ENCODE data around the gene HAGHL.
"Not testable (repeated sequence)": the region's sequence is repeated elsewhere in the genome, so short reads cannot be mapped to it uniquely, and the experiment has no call there.

The HAGHL gene

DNA sequence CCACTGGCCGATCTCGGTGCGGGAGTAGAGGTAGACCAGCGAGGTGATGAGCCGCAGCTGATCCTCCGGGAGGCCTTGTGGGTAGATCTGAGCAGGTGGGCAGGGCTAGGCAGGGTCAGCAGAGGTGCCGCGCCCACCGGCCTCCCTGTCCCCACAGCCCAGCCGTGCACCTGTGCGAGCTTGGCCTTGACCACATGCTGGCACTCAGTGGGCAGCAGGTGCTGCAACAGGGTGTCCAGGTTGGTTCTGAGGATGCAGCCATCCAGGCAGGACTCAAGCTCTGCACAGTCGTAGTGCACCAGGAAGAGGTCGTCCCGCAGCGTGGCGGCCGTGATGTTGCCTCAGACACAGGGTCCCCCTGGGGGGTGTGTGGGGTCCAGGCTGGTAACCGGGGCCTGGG, 46.1 kb downstream of the HAGHL start:
- DNase-seq (ENCODE audit: low read depth): no peak

DNA sequence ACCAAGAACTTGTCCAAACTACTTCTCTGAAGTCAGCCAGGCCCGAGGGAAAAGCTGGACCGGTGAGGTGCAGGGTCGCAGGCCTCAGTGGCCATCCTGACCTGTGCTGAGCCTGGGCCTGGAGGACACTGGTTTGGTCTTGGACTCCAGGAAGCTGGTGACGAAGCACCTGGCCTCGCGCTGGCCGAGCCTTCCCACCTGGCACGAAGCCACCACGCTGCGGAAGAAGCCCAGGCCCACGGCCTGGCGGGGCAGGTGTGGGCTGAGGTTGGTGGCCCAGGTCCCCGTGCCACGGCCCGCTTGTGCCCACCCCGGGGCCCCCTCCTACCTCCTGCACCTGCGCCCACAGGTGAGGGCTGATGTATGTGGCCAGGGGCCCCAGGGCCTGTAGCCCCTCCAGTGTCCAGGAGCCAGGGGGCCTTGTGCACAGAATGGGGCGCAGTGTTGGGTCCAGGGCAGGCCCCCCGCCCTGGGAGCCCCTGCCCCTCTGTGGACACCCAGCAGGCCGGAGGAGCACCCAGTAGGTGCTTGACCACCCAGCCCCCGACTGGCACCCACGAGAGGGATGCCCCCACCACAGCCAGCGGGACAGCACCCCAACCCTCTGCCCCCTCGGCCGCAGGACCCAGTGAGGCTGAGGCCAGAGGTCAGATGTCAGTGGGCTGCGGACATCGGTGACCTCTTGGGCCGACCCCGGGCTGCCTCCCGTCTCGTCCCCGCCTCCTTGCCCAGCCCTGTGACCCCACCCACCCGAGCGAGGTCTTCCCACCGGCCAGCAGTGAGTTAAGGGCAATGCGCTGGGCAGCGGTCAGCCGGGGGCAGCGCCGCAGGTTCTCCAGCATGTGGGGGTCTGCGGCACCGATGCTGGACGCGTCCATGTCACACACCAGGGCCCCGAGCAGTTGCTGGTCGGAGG, 47.4 kb downstream of the HAGHL start:
- no peak for DNase-seq (ENCODE audit: low read depth)

DNA sequence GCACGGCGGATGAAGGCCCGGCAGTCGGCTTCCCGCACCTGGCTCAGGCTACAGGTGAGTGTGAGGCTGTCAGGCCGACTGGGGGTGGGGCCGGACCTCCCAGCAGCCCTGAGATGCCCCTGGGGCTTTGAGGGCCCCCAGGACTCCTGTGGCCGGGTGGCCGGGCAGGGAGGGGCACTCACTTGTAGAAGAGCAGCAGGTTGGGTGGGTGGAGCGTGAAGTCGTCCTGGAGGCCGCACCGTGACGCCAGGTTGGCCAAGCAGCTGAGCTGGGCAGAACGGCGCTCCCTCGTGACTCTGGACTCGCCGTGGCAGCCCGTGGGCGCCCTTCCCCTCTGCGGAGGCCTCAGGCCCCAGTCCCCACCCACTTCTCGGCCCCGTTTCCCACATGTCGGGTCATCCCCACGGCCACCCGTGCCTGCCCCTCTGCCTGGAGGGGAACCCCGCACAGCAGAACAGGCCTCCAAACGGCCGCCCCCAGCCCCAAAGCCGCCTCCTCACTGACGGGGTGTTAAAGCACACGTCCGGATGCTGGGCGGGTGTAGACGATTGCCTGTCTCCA, 48.4 kb downstream of the HAGHL start:
- DNase-seq (ENCODE audit: low read depth): no peak

DNA sequence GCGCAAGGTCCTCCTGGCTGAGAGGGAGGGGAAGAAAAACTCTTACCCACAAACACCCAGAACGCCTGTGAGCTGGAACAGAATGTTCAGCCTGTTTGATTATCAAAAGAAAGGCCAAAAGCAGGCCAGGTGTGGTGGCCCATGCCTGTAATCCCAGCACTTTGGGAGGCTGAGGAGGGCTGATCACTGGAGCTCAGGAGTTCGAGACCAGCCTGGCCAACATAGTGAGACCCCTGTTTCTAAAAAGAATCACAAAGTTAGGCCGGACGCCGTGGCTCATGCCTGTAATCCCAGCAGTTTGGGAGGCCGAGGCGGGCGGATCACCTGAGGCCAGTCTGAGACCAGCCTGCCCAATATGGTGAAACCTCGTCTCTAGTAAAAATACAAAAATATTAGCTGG, 49.4 kb downstream of the HAGHL start:
- not testable (repeated sequence) for DNase-seq (ENCODE audit: low read depth)

DNA sequence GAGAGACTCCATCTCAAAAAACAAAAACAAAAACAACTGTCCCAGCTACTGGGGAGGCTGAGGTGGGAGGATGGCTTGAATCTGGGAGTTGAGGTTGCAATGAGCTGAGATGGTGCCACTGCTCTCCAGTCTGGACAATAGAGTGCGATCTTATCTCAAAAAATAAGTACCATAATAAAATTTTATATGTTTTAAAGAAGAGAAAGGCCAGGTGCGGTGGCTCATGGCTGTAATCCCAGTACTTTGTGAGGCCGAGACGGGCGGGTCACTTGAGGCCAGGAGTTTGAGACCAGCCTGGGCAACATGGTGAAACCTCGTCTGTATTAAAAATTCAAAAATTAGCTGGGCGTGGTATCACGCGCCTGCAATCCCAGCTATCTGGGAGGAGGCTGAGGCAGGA, 49.9 kb downstream of the HAGHL start:
- no peak for DNase-seq (ENCODE audit: low read depth)

DNA sequence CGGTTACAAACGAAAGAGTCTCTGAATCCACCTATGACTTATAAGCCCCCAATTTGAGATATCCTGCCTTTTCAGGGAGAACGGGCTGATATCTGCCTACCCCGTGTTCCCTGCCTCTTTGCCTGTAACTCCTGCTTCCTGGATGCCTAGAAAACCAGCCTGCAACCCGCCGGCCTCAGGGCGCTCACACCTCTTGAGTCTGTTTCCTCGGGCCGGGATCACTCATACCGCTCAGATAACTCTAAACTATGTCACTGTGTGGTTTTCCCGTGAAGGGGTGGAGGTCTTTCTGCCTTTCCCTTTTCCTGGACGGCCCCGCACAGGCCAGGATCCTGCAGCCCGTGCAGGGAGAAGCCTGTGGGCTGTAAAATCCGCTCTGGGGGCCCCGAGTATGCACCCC, 50.9 kb downstream of the HAGHL start:
- DNase-seq (ENCODE audit: low read depth): peak; percentile 53

DNA sequence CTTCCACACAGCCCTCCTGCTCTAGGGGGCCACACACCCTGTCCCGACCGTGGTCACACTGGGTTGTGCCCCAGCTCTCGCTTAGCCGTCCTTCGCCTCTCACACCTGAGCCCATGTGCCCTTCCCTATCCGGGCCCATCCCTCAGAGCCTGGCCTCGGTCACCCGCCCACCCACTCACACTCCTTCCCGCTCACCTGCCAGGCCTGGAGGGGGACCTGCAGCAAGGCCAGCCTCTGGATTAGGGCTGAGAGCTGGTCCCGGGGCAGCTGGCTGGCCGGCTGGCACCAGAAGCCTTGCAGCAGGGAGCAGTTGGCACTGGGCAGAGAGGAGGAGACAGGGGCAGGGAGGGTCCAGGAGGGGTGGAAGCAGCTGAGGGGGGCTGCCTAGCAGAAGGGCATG, 51.5 kb downstream of the HAGHL start:
- no peak for DNase-seq (ENCODE audit: low read depth)

DNA sequence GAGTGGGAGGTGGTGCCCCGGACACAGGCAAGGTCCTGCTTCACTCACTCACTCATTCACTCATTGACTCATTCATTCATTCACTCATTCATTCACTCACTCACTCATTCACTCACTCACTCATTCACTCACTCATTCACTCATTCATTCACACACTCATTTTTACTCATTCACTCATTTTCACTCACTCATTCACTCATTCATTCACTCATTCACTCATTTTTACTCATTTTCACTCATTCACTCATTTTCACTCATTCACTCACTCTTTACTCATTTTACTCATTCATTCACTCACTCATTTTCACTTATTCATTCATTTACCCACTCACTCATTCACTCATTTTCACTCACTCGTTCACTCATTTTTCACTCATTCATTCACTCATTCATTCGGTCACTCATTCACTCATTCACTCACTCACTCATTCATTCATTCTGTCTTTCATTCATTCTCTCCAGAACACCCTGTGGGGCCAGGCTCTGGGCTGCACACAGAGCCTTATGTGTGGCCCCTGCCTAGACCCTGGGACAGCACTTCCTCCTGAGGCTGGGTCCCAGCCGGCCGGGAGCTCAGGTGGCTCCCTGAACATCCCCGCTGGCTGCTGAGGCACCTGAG, 52.1 kb downstream of the HAGHL start:
- DNase-seq (ENCODE audit: low read depth): no peak

Measured in EH (cell line).